SH-SY5Y (cell line): ENCODE measurements around the gene POLDIP2.

Experiments
- GATA2 ChIP-seq: IDR thresholded peaks from 2 replicates; pipeline ENCODE4 v1.6.1; 2011; ENCODE audit warnings: mild to moderate bottlenecking, low read depth, low read length
- GATA3 ChIP-seq: IDR thresholded peaks from 2 replicates; pipeline ENCODE4 v1.6.1; 2011; ENCODE audit warnings: low read depth, mild to moderate bottlenecking, low read length, moderate library complexity

DNA sequence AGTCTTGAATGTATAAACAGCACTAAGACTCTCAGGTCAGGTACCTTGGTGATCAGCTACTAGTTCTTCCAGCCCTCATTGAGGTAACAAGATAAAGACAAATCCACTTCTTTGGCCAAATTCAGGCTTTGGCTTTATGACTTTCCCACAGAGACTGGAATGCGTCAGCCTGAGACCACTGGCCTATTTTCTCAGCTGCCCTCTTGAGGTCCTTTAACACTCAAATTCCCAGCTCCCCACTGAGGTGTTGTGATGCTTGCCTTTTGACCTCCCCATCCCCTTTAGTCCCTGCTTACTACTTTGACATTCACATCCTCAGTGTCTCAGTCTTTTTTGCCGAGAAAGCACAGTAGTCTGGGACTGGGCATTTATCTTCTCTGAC is 11.1 kb downstream of the POLDIP2 start:
- TF ChIP-seq GATA3: no peak
- TF ChIP-seq GATA2: no peak
